Forelimb muscle (tissue), 1 donor: ENCODE results near the gene CHD2. TPM values are rescaled to one million over a fixed set of nuclear protein-coding genes. Genes with fewer than 3 reads are reported as not detected.
"Not testable (repeated sequence)": the region's sequence is repeated elsewhere in the genome, so short reads cannot be mapped to it uniquely, and the experiment has no call there.

Source experiments
- DNase-seq: peaks from one replicate; pipeline ENCODE4 v3.0.0-alpha.2; 2013; ENCODE audit warnings: low read depth
- polyA plus RNA-seq: library from polyadenylated mRNA; unstranded; fragments of 120-200 nt; gene quantifications from one replicate; pipeline ENCODE4 v1.2.1, GENCODE V29; 2013; ENCODE audit not compliant: insufficient read length

Gene CHD2
- polyA plus RNA-seq, 1 donor, result 57.2 TPM

DNA sequence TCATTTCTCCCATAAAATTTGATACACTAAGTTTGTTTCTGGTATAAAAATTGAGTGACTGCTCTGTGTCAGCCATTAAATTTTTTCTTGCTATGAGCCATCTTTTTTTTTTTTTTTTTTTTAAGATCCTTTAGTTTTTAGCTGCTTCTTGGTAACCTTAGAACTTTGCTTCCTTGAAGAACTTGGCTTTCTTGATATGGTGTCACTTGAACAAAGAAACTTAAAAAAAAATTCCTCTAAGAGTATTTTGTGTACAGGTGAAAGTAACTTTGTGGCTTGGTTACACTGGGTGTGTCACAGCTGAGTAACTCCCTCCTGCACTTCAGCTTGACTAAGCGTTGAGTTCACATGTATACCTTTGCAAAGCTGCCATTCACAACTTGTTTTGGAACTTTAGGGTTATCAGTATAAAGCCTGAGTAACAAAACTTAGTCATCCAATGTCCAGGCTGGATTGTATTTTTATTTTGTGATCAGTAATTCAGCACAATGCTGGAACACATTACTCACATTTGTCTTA, 6.5 kb downstream of the CHD2 start:
- DNase-seq, result no peak

DNA sequence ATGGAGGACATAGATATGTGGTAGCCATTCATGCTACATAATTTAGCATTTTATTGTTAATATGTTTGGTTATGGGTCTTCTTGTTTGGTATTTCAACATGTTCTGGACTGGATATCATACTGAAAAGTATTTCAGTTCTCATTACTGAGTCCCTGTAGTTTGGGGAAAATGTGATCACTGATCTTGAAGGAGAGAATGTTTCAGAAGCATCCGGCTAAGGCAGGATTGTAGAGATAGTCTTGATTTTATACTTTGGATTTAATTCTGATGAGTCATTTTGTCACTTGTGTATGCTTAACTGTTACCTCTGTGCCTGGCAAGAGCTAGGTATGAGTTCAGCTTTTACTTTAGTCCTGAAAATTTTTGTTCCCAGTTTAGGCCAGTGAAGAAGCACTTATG, 7.1 kb downstream of the CHD2 start:
- DNase-seq, result no peak

DNA sequence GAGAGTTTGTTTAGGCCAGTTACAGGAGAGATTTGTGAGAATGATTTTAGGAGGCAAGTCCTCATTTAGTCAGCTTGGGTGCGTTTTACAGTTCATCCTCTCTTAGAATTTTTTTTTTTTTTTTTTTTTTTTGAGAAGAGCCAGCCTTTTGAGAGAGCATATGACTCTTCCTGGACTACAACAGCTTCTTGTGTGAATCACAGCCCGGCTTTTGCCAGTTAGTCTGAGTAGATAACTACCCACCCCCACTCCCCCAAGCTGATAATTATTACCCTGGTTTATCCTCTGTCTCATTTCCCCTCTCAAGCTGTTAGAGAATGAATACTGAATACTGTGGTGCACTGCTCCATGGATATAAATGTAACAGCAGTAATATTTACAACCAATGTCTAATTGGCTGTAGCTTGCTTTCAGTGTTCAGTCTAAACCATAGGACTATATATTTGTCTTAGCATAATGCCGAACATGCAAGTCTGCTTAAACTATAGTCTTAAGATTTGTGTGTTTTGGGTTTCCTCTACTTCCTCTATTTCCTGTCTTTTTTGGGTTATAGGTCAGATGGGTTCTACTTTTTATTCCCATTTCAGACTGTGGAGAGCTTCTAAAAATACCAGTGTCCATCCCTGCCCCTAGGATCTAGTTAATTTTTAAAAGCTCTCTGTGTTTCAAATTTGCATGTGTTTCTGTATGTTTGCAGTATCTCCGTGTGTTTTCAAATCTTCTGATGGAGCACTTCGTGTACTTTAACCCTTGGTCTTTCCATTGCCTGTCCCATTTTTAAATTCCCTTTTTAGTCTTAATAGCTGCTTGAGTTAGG, 8.0 kb downstream of the CHD2 start:
- DNase-seq, result no peak

DNA sequence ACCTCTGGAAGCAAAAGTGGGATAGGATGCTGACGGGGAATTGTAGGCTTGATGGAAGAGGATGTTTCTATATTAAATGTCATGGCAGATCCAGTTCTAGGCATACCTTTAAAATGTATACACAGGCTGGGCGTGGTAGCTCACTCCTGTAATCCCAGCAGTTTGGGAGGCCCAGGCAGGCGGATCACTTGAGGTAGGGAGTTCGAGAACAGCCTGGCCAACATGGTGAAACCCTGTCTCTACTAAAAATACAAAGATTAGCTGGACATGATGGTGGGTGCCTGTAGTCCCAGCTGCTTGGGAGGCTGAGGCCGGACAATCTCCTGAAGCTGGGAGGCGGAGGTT, 8.6 kb downstream of the CHD2 start:
- no peak for DNase-seq

DNA sequence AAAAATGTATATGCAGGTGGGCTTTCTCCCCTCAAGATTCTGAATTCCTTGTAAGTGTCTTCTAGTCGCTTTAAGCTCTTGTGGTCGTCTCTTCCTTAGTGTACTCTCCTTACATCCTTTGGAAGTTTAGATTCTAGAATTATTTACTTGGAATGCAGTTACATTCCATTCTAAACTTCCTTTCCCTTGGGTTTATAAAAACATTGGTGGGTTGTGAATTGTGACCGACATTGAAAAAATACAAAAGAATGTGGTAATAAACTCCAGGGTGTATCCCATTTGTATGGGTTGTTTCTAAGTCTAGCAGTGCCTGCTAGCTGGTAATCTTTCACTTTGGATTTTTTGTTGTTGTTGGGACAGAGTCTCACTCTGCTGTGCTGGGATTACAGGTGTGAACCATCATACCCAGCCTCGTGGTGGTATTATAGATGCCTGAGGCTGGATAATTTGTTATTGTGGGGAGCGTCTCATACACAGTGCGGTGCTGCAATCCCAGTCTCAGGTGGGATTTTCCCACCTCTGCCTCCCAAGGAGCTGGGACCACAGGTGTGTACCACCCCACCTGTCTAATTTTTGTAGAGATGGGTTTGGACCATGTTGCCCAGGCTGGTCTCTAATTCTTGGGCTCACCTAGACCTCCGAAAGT, 9.1 kb downstream of the CHD2 start:
- DNase-seq, result no peak

DNA sequence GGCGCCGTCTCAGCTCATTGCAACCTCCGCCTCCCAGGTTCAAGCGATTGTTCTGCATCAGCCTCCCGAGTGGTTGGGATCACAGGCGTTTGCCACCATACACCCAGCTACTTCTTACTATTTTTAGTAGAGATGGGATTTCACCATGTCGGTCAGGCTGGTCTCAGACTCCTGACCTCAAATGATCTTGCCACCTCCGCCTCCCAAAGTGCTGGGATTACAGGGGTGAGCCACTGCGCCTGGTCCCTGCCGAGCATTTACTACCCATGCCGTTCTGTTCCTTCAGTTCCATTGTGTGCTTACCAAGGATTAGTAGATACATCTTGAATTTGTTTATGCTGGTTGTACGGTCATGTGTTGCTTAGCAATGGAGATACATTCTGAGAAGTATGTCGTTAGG, 10.3 kb downstream of the CHD2 start:
- no peak for DNase-seq

DNA sequence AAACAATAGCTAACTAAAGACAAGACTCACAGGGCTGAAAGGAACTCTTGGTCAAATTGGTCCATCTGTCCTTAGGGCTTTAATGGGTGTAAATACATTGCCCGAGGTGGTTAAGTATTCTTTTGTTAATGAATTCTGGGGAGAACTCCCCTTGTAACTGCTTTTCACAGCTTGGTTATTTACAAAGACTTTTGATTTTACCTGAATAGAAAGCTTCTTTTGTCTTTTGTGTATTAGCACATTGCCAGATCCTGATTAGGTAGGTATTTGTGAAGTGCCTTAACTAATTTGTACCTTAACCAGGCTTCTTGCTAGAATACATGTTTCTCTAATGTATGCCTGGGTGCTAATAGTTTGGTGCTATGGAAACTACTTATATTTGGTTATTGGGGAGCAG, 14.0 kb downstream of the CHD2 start:
- DNase-seq, result no peak

DNA sequence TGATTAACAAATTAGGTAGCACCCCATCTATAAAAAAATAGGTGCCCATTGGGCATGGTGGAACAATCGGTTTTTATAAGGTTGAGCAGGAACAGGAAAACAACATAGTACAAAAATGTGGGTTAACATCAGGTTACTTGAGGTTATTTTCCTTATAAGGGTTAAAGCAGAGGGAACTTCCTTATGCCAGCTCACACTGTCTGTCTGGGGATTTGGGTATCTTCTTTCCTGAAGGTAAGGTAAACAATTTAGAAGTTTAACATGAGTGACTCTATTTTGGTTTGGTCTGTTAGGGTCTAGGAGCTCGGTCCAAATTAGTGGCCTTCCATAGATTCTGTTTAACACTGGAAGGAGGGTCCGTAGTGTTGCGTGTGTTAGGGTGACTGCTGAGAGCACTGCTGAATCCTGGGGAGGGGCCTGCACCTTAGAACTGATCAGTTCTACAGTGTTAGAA, 14.7 kb downstream of the CHD2 start:
- DNase-seq, result no peak

DNA sequence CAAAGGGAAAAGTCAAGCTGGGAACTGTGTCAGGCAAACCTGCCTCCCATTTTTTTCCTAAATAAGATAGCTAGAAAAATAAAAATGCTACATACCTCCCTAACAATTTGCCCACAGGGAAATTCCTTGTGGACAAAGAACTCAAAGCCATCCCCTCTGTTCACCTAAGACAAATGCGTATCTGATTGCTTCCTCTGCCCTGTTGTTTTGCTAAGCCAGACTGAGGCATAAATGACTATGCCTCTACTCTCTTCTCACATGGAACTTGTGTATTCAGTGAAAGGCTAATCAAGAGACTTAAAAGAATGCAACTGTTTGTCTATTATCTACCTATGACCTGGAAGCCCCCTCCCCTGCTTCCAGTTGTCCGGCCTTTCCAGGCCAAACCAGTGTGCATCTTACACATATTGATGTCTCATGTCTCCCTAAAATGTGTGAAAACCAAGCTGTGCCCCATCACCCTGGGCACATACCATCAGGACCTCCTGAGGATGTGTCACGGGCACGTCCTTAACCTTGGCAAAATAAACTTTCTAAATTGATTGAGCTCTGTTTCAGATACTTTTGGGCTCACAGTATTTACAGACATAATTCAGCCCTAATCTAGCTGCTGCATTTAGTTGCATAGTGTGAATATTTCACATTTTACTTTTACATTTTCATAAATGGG, 15.8 kb downstream of the CHD2 start:
- DNase-seq, result no peak

DNA sequence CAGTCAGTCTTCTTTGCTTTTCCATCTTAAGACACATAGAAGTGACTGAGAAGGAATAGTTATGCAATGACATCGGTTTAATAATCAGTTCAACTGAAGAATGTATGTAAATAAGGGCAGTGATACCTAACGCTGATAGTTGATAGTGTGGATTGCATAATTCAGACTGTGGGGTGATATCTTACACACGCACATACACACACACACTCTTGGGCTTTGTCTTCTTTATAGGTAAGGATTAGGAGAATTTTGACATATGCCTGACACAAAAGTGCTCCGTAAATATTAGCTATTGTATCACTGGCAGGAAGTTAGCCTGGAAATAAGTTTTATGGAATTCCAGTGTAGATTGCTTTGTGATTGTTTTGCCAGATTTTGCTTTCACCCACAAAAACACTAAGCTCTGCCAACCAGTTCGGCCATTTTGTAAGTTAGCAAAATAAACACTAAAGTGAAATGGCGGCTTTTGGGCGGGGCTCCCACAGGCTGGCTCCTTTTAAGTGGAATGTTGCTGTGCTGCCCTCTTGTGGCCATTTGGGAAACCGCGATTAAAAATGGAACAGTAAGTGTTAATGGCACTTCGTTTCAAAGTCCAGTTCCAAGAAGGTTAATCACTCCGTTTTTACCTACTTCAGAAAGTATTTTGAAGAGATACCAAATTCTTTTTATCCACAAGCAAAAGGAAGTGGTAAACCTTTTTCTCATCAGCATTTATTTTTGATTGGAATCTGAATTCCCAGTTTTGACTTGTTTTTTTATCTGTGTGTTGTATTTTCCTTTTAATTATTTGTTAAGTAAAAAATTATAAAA, 17.7 kb downstream of the CHD2 start:
- DNase-seq, result peak; percentile 82

DNA sequence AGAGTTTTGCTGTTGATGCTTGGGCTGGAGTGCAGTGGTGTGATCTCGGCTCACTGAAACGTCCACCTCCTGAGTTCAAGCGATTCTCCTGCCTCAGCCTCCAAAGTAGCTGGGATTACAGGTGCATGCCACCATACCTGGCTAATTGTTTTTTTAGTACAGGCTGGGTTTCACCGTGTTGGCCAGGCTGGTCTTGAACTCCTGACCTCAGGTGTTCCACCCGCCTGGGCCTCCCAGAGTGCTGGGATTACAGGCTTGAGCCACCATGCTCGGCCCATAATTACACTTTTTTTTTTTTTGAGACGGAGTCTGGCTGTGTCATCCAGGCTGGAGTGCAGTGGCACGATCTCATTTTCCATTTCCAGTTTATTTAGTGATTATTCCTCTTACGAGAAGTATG, 18.8 kb downstream of the CHD2 start:
- not testable (repeated sequence) for DNase-seq

DNA sequence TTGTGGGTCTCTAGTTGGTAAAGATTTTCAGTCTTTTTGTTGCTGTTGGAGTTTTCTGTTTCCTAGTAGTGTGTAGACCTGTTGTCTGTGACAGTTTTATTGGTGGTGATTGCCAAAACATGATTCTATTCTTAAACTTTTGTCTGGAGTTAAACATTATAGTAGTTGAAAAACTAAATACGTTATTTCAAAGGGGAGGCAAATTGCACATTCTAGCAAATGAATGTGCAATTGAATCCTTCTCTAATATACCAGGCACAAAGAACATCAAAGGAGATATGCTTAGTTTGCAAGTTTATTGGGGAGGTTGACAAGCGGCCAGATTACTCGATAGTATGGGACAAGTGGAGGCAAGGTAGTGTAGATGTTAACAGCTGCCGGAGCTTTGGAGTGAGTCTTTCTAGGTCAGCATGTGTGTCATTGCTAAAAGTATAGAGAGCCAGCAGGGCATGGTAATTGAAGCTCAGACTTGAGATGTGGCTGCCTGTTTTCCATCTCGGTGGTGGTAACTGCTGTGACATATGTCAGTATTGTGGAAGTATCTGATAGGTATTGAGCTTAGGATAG, 20.6 kb downstream of the CHD2 start:
- no peak for DNase-seq

DNA sequence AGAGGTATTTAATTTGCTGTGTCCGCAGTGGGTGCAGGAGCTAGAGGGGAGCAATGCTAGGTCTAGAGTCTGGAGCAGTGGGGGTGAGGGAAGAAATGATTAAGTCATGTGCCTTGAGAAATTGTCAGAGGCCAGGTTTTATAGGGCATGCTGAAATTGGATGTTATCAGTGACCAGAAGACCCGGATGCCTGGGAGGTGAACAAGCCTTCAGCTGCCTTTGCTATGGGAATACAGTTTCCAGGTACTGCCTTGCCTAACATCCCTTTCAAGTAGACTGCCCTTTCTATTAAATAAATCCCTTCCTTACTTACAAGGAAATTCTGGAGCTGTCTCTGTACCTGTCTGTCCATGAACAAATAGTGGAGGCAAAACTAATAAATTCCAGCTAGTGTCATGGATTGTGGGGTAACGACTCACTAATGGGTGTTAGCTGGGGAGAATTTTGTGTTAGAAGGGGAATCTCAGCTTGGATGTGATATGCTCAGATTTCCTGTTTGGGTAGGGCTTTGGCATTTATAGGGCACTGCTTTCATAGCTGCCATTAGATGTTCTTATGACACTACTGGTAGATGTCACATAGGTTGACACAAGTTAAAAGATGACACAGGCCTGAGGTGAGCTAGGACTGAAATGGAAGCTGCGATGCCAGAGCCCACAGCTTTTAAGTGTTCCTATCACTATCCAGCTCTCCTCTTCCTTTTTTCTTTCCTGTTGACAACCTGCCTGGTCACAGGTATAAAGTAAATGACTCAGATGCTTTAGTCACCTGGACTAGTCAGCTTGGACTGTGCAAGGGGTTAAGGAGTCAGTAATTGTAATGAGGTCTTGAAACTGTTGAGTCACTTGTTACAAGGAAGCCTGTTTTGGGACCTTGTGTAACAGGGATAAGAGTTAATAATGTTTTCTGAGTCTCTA, 21.3 kb downstream of the CHD2 start:
- DNase-seq, result no peak

DNA sequence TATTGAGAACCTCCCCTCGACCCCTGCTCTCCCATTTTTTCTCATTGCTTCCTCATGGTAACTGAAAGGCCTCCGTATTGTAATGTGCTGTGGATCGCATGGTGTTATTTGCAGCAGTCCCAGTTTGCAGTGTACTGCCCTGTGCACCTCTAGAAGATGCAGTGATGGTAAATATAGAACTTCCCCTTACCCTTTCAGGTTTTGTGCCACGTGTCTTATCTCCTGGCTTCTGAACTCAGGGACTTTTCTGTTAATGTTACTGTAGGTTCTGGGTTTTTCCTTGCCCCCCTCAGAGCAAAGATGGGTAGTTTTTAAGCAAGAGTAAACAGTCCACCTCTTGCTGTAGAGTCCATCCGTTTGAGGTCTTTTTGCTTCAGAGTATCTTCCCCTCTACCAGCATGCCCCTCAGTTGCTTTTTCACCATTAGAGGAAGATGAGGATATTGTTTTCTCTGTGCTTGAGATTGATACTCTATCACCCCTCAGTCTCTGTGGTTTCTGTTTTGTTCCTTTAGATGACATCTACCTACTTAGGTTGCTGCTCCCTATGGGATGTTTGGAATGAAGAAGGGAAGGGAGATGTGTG, 22.4 kb downstream of the CHD2 start:
- DNase-seq, result no peak

DNA sequence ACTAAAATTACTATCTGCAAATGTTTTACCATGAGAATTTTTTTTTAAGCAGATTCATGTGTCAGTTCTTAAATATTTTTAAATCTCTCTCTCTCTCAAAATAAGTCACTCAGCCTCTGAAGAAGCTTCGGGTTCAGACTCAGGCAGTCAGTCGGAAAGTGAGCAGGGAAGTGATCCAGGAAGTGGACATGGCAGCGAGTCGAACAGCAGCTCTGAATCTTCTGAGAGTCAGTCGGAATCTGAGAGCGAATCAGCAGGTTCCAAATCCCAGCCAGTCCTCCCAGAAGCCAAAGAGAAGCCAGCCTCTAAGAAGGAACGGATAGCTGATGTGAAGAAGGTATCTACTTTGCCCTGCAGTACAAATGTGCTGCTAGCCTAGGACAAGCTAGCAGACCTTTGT, 24.1 kb downstream of the CHD2 start:
- no peak for DNase-seq

DNA sequence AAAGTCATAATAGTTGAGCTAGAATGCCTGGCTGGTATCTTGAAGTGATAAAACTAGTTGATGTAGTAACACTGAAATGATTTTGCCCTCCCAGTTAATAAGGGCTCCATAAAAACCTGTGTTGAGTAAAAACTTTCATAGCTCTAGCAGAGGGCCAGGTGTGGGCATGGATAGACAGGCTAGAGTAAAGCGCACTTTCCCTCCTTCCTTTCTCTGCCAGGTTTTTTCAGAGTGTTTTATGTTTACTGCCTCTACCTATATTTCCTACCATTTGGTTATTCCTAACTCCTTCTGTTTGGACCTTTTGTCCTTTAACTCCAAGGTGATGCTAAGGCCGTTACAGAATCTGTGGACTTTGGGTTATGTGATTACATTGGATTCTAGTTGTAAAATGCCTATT, 25.3 kb downstream of the CHD2 start:
- no peak for DNase-seq

DNA sequence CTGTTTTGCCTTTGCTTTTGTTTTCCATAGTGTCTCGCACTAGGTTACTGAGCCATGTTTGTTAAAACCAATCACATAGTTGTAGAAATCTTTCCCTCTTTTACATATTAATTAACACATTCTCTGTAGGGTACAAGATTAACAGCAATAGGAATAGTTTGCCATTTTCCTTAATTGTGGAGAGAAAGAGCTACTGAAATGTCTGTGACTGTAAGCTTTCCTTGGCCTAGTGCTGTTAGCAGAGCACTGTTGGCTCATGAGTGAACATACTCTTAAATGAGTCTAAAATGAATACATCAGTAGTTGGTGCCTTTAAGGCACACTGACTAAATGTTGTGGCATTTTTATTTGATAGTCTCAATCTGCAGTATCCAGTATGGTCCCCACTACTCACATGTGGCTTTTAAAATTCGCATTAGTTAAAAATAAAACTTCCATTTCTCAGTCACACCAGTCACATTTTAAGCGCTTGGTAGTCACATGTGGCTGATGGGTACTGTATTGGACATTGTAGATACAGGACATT, 28.2 kb downstream of the CHD2 start:
- DNase-seq, result no peak

DNA sequence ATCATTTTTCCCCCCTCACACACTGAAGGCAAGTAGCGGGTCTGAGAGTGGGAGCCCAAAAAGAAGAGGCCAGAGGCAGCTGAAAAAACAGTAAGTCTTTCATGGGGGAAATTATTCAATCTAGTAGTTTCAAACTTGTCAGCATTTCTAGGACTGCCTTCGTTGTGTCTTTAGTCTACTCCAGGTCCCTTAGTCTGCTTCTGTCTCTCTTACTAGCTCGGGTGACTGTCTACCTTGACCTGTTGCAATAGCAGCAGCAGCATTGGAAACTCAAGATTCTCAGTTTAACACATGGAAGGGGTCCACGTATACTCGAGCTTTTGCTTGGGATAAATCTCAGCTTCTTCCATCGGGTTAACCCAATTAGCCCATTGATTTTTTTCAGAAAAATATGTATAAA, 28.9 kb downstream of the CHD2 start:
- DNase-seq, result no peak

DNA sequence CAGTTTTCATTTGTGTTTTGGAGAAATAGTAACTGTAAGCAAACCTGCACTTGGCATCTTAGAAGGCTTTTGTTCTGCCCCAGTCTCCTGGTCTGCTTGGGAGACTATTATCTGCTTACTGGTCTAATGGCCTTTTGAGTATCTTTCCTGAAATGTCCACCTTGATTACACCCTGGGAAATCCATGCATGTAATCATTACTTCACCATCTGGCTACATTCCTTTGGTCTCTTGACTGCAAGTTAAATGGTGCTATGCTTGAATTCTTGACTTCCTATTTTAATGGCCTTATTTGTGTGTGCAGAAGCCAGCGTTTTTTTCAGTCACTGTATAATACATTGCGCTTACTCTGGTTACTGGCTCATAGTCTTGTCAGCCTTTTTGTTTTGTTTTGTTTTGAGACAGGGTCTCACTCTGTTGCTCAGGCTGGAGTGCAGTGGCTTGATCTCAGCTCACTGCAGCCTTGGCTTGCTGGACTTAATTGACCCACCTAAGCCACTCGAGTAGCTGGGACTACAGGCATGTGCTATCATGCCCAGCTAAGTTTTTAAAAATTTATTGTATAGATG, 30.0 kb downstream of the CHD2 start:
- no peak for DNase-seq

DNA sequence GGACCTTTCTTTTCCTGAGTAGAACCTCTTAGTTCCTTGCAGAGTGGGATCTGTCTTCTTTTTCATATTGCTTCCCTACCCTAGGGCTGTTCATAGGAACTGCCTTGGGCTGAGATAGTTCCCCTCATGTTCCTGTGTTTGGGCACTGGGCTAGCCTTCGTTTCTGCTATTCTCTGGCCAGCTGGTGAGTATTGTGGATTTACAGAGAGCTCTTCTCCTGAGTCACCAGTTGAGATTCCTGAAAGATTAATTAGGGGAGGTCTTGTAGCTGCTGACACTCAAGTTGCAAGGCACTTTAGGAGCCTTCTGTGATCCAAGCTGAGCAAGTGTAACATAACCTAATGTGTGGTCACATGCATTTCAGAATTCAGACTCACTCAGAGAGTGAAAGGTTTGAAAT, 30.7 kb downstream of the CHD2 start:
- DNase-seq, result no peak
